HT-29 (cell line): ENCODE measurements around the gene WDR46. TPM values are rescaled to one million over a fixed set of nuclear protein-coding genes. Genes with fewer than 3 reads are reported as not detected.

Source experiments
- total RNA-seq: library from RNA; depleted of rRNA; stranded (reverse); fragments of >200 nt; shearing (Covaris generic); gene quantifications from 2 replicates; pipeline ENCODE4 v1.2.3, GENCODE V29; 2014; rRNA removed

The WDR46 gene
- total RNA-seq, 1 experiment from 2014 or later = 79.0 TPM

Other genes with a start within 250 kb of the WDR46 start
- gene HLA-DPA1, start 215.6 kb downstream of the WDR46 start, total RNA-seq = not detected in 2 replicates
- gene HLA-DPB1, start 213.2 kb downstream of the WDR46 start, total RNA-seq = not detected in 2 replicates
- 0.31 and 0.47 TPM in 2 replicates for gene COL11A2, start 96.8 kb downstream of the WDR46 start, total RNA-seq
- gene RXRB, start 88.6 kb downstream of the WDR46 start, total RNA-seq = 28.1 and 32.9 TPM in 2 replicates
- 131 and 147 TPM in 2 replicates for gene SLC39A7, start 88.4 kb downstream of the WDR46 start, total RNA-seq
- gene HSD17B8, start 84.6 kb downstream of the WDR46 start, total RNA-seq = 28.0 and 35.8 TPM in 2 replicates
- 36.1 and 37.2 TPM in 2 replicates for gene RING1, start 80.7 kb downstream of the WDR46 start, total RNA-seq
- 39.4 and 48.5 TPM in 2 replicates for gene VPS52, start 17.4 kb downstream of the WDR46 start, total RNA-seq
- gene RPS18, start 17.2 kb downstream of the WDR46 start, total RNA-seq = 3,486 and 3,632 TPM in 2 replicates
- gene B3GALT4, start 12.1 kb downstream of the WDR46 start, total RNA-seq = 10.6 and 14.1 TPM in 2 replicates
- 86.8 and 90.7 TPM in 2 replicates for gene PFDN6, start 362 bp upstream of the WDR46 start, total RNA-seq
- 38.2 and 42.6 TPM in 2 replicates for gene RGL2, start 9.7 kb upstream of the WDR46 start, total RNA-seq
- 163 and 194 TPM in 2 replicates for gene TAPBP, start 24.8 kb upstream of the WDR46 start, total RNA-seq
- 22.8 and 25.3 TPM in 2 replicates for gene ZBTB22, start 28.5 kb upstream of the WDR46 start, total RNA-seq
- 45.8 and 83.5 TPM in 2 replicates for gene DAXX, start 33.7 kb upstream of the WDR46 start, total RNA-seq
- 64.8 and 67.5 TPM in 2 replicates for gene KIFC1, start 102.6 kb upstream of the WDR46 start, total RNA-seq
- 30.8 and 35.5 TPM in 2 replicates for gene PHF1, start 121.8 kb upstream of the WDR46 start, total RNA-seq
- gene CUTA, start 128.9 kb upstream of the WDR46 start, total RNA-seq = 300 and 321 TPM in 2 replicates
- gene SYNGAP1, start 130.8 kb upstream of the WDR46 start, total RNA-seq = 3.3 and 5.2 TPM in 2 replicates
- gene ZBTB9, start 165.3 kb upstream of the WDR46 start, total RNA-seq = 4.7 and 11.2 TPM in 2 replicates